ENCODE results near the gene PCSK7. TPM values are rescaled to one million over a fixed set of nuclear protein-coding genes. Genes with fewer than 3 reads are reported as not detected.

Gene PCSK7
- polyA plus RNA-seq, 1 donor (not counting 4 experiments of a cell fraction or from before 2014, with no cell fraction given): 32.9 TPM

DNA sequence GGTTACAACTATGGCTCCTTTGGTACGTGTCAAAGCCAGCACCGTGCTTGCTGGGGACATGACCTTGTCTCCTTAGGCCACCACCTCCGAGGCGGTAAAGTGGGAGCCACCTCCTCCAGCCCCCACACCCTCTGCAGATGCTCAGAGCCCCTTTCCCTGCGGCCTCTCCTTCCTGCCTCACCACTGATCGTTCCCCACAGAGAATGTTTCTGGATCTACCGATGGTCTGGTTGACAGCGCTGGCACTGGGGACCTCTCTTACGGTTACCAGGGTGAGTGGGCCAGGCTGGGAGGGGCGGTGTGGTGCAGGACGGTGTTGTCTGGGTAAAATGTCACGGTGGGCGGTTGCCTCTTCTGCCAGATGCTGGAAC, 44.5 kb downstream of the PCSK7 start:
- H3K27ac ChIP-seq (ENCODE audit: control insufficient read depth, insufficient read depth, low read length): no peak overlapping the region
- no peak overlapping the region for H3K9ac ChIP-seq (ENCODE audit: control insufficient read depth, extremely low read depth, insufficient read depth, low read length)
- no peaks in the 10 kb centered on the region for H3K9me3 ChIP-seq (ENCODE audit: control insufficient read depth, low read depth, low read length)
- H3K36me3 ChIP-seq (ENCODE audit: control insufficient read depth in 2 of 2, extremely low read depth in 1 of 2, insufficient read depth in 2 of 2, low read length in 2 of 2): peaks cover 9 to 33% of the 10 kb centered on the region in 2 experiments
- H2AFZ ChIP-seq (ENCODE audit: control insufficient read depth, low read length): no peak overlapping the region
- no peaks in the 10 kb centered on the region for H3K9me1 ChIP-seq (ENCODE audit: control insufficient read depth, extremely low read depth, insufficient read depth, low read length)
- H3K79me2 ChIP-seq (ENCODE audit: control insufficient read depth, insufficient read depth, low read length): no peaks in the 10 kb centered on the region
- H4K20me1 ChIP-seq (ENCODE audit: control insufficient read depth, extremely low read depth, insufficient read depth, low read length): no peaks in the 10 kb centered on the region
- no peak for TF ChIP-seq EZH2 (IDR thresholded peaks at IDR 0.05; ENCODE audit: low read length)
- TF ChIP-seq, protein P1, sequence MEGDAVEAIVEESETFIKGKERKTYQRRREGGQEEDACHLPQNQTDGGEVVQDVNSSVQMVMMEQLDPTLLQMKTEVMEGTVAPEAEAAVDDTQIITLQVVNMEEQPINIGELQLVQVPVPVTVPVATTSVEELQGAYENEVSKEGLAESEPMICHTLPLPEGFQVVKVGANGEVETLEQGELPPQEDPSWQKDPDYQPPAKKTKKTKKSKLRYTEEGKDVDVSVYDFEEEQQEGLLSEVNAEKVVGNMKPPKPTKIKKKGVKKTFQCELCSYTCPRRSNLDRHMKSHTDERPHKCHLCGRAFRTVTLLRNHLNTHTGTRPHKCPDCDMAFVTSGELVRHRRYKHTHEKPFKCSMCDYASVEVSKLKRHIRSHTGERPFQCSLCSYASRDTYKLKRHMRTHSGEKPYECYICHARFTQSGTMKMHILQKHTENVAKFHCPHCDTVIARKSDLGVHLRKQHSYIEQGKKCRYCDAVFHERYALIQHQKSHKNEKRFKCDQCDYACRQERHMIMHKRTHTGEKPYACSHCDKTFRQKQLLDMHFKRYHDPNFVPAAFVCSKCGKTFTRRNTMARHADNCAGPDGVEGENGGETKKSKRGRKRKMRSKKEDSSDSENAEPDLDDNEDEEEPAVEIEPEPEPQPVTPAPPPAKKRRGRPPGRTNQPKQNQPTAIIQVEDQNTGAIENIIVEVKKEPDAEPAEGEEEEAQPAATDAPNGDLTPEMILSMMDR (optimal IDR thresholded peaks at IDR 0.05 in 1 of 3, IDR thresholded peaks at IDR 0.05 in 1 of 3, conservative IDR thresholded peaks at IDR 0.05 in 1 of 3; ENCODE audit: extremely low read depth in 1 of 3, insufficient read depth in 2 of 3, low read length in 3 of 3): no peak
- H3K4me1 ChIP-seq (ENCODE audit: control insufficient read depth, extremely low read depth, insufficient read depth, low read length): no peaks in the 10 kb centered on the region
- FAIRE-seq (no peak), DNase-seq (ENCODE audit: low read depth, low spot score) (no peak)
- no peak overlapping the region for H3K4me3 ChIP-seq (ENCODE audit: control insufficient read depth in 2 of 3, extremely low read depth in 1 of 3, insufficient read depth in 2 of 3, low read depth in 1 of 3, low read length in 3 of 3)
- H3K27me3 ChIP-seq (ENCODE audit: control insufficient read depth, extremely low read depth, insufficient read depth, low read length): no peaks in the 10 kb centered on the region
- H3K4me2 ChIP-seq (ENCODE audit: control insufficient read depth, extremely low read depth, insufficient read depth, low read depth, low read length): no peak overlapping the region
- dilution Hi-C loops (cut with MboI; ENCODE audit: extremely low pct_ligation_motif_present, low sequenced_read_pairs): no loop called here

DNA sequence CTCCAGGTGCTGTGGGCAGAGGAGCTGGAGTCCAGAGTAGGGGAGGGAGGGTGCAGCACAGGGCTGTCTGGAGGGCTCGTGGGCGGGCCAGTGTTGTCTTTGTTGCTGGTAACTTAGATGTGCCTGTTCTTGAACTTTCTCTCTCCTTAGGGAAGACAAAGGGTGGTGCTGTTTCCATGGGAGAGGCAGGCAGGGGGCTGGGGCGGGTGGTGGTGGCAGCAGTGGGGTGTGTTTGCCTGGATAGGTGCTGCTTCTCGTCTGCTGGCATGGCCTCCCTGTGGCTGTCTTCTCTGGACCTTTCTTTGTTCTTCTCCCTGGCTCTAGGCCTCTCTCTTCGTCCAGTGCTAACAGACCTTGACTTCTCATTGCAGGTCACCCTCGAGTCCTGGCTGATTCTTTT, 44.9 kb downstream of the PCSK7 start:
- Histone ChIP-seq H3K27me3 (ENCODE audit: control insufficient read depth, extremely low read depth, insufficient read depth, low read length) (no peaks in the 10 kb centered on the region), H2AFZ (ENCODE audit: control insufficient read depth, low read length) (no peak overlapping the region), H3K27ac (ENCODE audit: control insufficient read depth, insufficient read depth, low read length) (no peak overlapping the region), H3K4me3 (ENCODE audit: control insufficient read depth in 2 of 3, extremely low read depth in 1 of 3, insufficient read depth in 2 of 3, low read depth in 1 of 3, low read length in 3 of 3) (no peak overlapping the region), H3K4me1 (ENCODE audit: control insufficient read depth, extremely low read depth, insufficient read depth, low read length) (no peaks in the 10 kb centered on the region), H3K9ac (ENCODE audit: control insufficient read depth, extremely low read depth, insufficient read depth, low read length) (no peak overlapping the region), H4K20me1 (ENCODE audit: control insufficient read depth, extremely low read depth, insufficient read depth, low read length) (no peaks in the 10 kb centered on the region), H3K9me1 (ENCODE audit: control insufficient read depth, extremely low read depth, insufficient read depth, low read length) (no peaks in the 10 kb centered on the region), H3K36me3 (ENCODE audit: control insufficient read depth in 2 of 2, extremely low read depth in 1 of 2, insufficient read depth in 2 of 2, low read length in 2 of 2) (peaks cover 11 to 32% of the 10 kb centered on the region in 2 experiments), H3K9me3 (ENCODE audit: control insufficient read depth, low read depth, low read length) (no peaks in the 10 kb centered on the region), H3K79me2 (ENCODE audit: control insufficient read depth, insufficient read depth, low read length) (no peaks in the 10 kb centered on the region), H3K4me2 (ENCODE audit: control insufficient read depth, extremely low read depth, insufficient read depth, low read depth, low read length) (no peak overlapping the region)
- no peak for FAIRE-seq
- dilution Hi-C loops (cut with MboI; ENCODE audit: extremely low pct_ligation_motif_present, low sequenced_read_pairs): no loop called here
- TF ChIP-seq EZH2 (IDR thresholded peaks at IDR 0.05; ENCODE audit: low read length): no peak
- TF ChIP-seq, protein P1 (optimal IDR thresholded peaks at IDR 0.05 in 1 of 3, IDR thresholded peaks at IDR 0.05 in 1 of 3, conservative IDR thresholded peaks at IDR 0.05 in 1 of 3; ENCODE audit: extremely low read depth in 1 of 3, insufficient read depth in 2 of 3, low read length in 3 of 3): no peak
- no peak for DNase-seq (ENCODE audit: low read depth, low spot score)

Measured in keratinocyte (primary cell).